PC-9 (cell line): ENCODE measurements around the gene CLCN6. TPM values are rescaled to one million over a fixed set of nuclear protein-coding genes. Genes with fewer than 3 reads are reported as not detected.

Source experiments
- BruUV-seq: library from RNA; stranded (reverse); fragments of 400-500 nt; replicated peaks from 2 replicates; lab custom pipeline; 2021; lab: Mats Ljungman, UMichigan
- CTCF ChIA-PET: fragments of 300-600 bp; sonication (Branson Sonifier 250); formaldehyde crosslinking; loops from one replicate; lab custom pipeline; 2022; ENCODE audit warnings: antibody characterized with exemption; lab: Charles Lee
- POLR2A ChIA-PET: fragments of 300-600 bp; sonication (Branson Sonifier 250); formaldehyde crosslinking; loops from one replicate; lab custom pipeline; 2022; ENCODE audit warnings: antibody characterized with exemption; ENCODE audit not compliant: unreplicated experiment; lab: Charles Lee
- DNase-seq, 2 experiments: peaks; one replicate each; pipeline versions ENCODE4 v3.0.0 to v3.0.0-alpha.2; 2015 to 2022; ENCODE audit warnings: mixed read lengths in 1 of 2
- H2AFZ ChIP-seq: fragments of 200-600 bp; sonication (generic); 2 replicates; pipeline ENCODE4 v1.8.1; 2017; ENCODE audit warnings: antibody characterized with exemption
- H3F3A ChIP-seq: fragments of 200-600 bp; sonication (generic); 2 replicates; pipeline ENCODE4 v1.8.1; 2017; ENCODE audit warnings: antibody characterized with exemption, mild to moderate bottlenecking, low read depth; ENCODE audit not compliant: insufficient read depth
- H3K27ac ChIP-seq: fragments of 200-600 bp; sonication (generic); 2 replicates; pipeline ENCODE4 v1.6.1; 2016; ENCODE audit warnings: mixed run types
- H3K27me3 ChIP-seq: fragments of 200-600 bp; sonication (generic); 2 replicates; pipeline ENCODE4 v1.6.1; 2016; ENCODE audit warnings: low read depth, mixed run types; ENCODE audit not compliant: insufficient read depth
- H3K36me3 ChIP-seq: fragments of 200-600 bp; sonication (generic); 2 replicates; pipeline ENCODE4 v1.6.1; 2016; ENCODE audit warnings: low read depth, mixed run types
- H3K4me1 ChIP-seq: fragments of 200-600 bp; sonication (generic); replicated peaks from 2 replicates; pipeline ENCODE4 v1.6.1; 2016; ENCODE audit warnings: mixed run types; ENCODE audit not compliant: insufficient read depth
- H3K4me2 ChIP-seq: fragments of 200-600 bp; sonication (generic); 2 replicates; pipeline ENCODE4 v1.6.1; 2017; ENCODE audit warnings: mixed run types
- H3K4me3 ChIP-seq: fragments of 200-600 bp; sonication (generic); 2 replicates; pipeline ENCODE4 v1.6.1; 2016; ENCODE audit warnings: mixed run types
- H3K79me2 ChIP-seq: fragments of 200-600 bp; sonication (generic); 2 replicates; pipeline ENCODE4 v1.6.1; 2017; ENCODE audit warnings: low read depth, mixed run types
- H3K9me2 ChIP-seq: fragments of 200-600 bp; sonication (generic); 2 replicates; pipeline ENCODE4 v1.8.1; 2017; ENCODE audit warnings: mild to moderate bottlenecking; ENCODE audit not compliant: insufficient read depth
- H3K9me3 ChIP-seq: fragments of 200-600 bp; sonication (generic); 2 replicates; pipeline ENCODE4 v1.8.1; 2016; ENCODE audit warnings: low read depth; ENCODE audit not compliant: insufficient read depth
- H4K20me1 ChIP-seq: fragments of 200-600 bp; sonication (generic); 2 replicates; pipeline ENCODE4 v1.8.1; 2017; ENCODE audit not compliant: insufficient read depth
- CTCF ChIP-seq: fragments of 200-600 bp; sonication (generic); conservative IDR thresholded peaks from 2 replicates; pipeline ENCODE4 v1.6.1; 2017; ENCODE audit warnings: mixed run types, antibody characterized with exemption, mild to moderate bottlenecking, moderate library complexity
- EZH2 ChIP-seq: fragments of 200-600 bp; sonication (generic); IDR thresholded peaks from 2 replicates; pipeline ENCODE4 v1.8.0; 2017; ENCODE audit warnings: antibody characterized with exemption, low read depth
- intact Hi-C: fragments of 100-400 bp; cut with micrococcal nuclease; formaldehyde crosslinking; loops from one replicate; pipeline ENCODE4 v1.10.0; 2022; ENCODE audit not compliant: unreplicated experiment
- total RNA-seq: library from RNA; stranded (reverse); gene quantifications from 2 replicates; pipeline ENCODE4 v1.2.3, GENCODE V29; 2021

Gene CLCN6
- total RNA-seq, 1 experiment from 2014 or later, result 16.7 TPM

- no peaks in the 10 kb centered on the region for H3K79me2 ChIP-seq
- H3K9me3 ChIP-seq, result no peaks in the 10 kb centered on the region
- H3K4me1 ChIP-seq, result no peaks in the 10 kb centered on the region
- H2AFZ ChIP-seq, result no peak overlapping the region
- no peak overlapping the region for H3K4me3 ChIP-seq
- no peaks in the 10 kb centered on the region for H4K20me1 ChIP-seq
- no peaks in the 10 kb centered on the region for H3K36me3 ChIP-seq
- no peak for TF ChIP-seq EZH2
- no peak for TF ChIP-seq CTCF
- BruUV-seq, result no TSS peak
- ChIA-PET POLR2A (interaction anchor here (0.7 kb wide), 1 partner anchor 8 kb away, joined by 3 read pairs; no protein-coding TSS in a partner anchor), CTCF (no interaction called here)
- DNase-seq, result no peak
- H3F3A ChIP-seq, result no peaks in the 10 kb centered on the region
- H3K4me2 ChIP-seq, result no peak overlapping the region
- intact Hi-C loops, result no loop called here
- H3K27ac ChIP-seq, result no peak overlapping the region
- no peaks in the 10 kb centered on the region for H3K9me2 ChIP-seq
- no peaks in the 10 kb centered on the region for H3K27me3 ChIP-seq
These were observed 35.5 kb downstream of the CLCN6 start for GRCh38 chr1:11841245-11842153.

GRCh38 chr1:11842154-11843041 lies 36.4 kb downstream of the CLCN6 start:
- no peaks in the 10 kb centered on the region for H3K27me3 ChIP-seq
- no peak overlapping the region for H2AFZ ChIP-seq
- POLR2A ChIA-PET, result no interaction called here
- no peaks in the 10 kb centered on the region for H3K79me2 ChIP-seq
- DNase-seq, result no peak
- no peak overlapping the region for H3K4me3 ChIP-seq
- no peaks in the 10 kb centered on the region for H3K9me2 ChIP-seq
- TF ChIP-seq CTCF (no peak), EZH2 (no peak)
- no peaks in the 10 kb centered on the region for H3K4me1 ChIP-seq
- no peaks in the 10 kb centered on the region for H3F3A ChIP-seq
- H3K9me3 ChIP-seq, result no peaks in the 10 kb centered on the region
- no TSS peak for BruUV-seq
- intact Hi-C loops, result no loop called here
- H3K4me2 ChIP-seq, result no peak overlapping the region
- H3K36me3 ChIP-seq, result no peaks in the 10 kb centered on the region
- no peaks in the 10 kb centered on the region for H4K20me1 ChIP-seq
- H3K27ac ChIP-seq, result no peak overlapping the region
- CTCF ChIA-PET, result no interaction called here

- Histone ChIP-seq H3K9me3 (no peaks in the 10 kb centered on the region), H2AFZ (no peak overlapping the region), H3K36me3 (no peaks in the 10 kb centered on the region), H4K20me1 (no peaks in the 10 kb centered on the region), H3F3A (no peaks in the 10 kb centered on the region), H3K4me1 (no peaks in the 10 kb centered on the region), H3K9me2 (no peaks in the 10 kb centered on the region), H3K27me3 (peaks cover 12% of the 10 kb centered on the region; the same call in 1 of the 2 replicates), H3K79me2 (no peaks in the 10 kb centered on the region), H3K4me2 (no peak overlapping the region), H3K27ac (no peak overlapping the region), H3K4me3 (no peak overlapping the region)
- no peak for TF ChIP-seq EZH2
- TF ChIP-seq CTCF, result no peak
- no peak for DNase-seq
- CTCF ChIA-PET, result no interaction called here
- POLR2A ChIA-PET, result no interaction called here
- no TSS peak for BruUV-seq
- intact Hi-C loops, result no loop called here
These were observed 39.8 kb downstream of the CLCN6 start for GRCh38 chr1:11845641-11846335.
